ENCODE measurements around the gene ANKIB1.
"Not testable (repeated sequence)": the region's sequence is repeated elsewhere in the genome, so short reads cannot be mapped to it uniquely, and the experiment has no call there.

The ANKIB1 gene, protein sequence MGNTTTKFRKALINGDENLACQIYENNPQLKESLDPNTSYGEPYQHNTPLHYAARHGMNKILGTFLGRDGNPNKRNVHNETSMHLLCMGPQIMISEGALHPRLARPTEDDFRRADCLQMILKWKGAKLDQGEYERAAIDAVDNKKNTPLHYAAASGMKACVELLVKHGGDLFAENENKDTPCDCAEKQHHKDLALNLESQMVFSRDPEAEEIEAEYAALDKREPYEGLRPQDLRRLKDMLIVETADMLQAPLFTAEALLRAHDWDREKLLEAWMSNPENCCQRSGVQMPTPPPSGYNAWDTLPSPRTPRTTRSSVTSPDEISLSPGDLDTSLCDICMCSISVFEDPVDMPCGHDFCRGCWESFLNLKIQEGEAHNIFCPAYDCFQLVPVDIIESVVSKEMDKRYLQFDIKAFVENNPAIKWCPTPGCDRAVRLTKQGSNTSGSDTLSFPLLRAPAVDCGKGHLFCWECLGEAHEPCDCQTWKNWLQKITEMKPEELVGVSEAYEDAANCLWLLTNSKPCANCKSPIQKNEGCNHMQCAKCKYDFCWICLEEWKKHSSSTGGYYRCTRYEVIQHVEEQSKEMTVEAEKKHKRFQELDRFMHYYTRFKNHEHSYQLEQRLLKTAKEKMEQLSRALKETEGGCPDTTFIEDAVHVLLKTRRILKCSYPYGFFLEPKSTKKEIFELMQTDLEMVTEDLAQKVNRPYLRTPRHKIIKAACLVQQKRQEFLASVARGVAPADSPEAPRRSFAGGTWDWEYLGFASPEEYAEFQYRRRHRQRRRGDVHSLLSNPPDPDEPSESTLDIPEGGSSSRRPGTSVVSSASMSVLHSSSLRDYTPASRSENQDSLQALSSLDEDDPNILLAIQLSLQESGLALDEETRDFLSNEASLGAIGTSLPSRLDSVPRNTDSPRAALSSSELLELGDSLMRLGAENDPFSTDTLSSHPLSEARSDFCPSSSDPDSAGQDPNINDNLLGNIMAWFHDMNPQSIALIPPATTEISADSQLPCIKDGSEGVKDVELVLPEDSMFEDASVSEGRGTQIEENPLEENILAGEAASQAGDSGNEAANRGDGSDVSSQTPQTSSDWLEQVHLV

DNA sequence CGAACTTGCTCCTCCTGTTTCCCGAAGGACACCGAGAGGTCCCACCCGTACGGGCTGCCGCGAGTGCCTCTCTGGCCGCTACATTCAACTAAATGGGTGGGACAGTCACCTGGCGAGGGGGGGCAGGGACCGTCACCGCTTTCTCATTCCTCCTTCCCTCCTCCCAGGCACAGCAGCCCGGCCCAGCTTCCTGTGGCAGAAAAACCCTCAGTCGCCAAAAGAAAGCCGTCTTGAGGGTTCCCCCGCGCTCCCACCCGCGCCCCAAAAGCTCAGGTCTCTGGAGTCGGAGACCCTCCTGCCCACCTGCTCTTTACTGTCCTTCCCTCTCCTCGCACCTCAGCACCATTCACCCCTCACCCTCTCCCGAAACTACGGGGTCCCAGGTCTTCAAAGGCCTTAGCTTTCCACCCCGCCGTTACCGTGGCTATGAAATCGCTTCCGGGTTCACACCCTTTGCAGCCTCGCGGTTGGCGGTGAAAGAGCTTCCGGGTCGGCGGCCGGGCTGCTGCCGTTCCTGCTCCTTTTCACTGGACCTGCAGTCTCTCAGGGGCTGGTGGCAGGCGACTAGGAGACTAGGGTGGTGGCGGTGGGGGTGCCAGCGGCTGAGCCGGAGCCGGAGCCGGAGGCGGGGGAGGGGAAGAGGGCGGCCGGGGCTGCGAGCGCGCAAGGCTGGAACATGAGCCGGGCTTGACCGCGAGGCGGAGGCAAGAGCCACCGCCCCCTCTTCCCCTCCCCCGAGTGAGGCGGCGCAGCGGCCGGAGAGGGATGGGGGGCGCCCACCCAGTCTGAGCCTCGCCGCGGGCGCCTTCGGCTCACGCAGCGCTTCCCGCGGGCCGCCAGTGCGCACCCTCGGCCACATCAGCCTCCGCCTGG lies at the start of gene ANKIB1, which contains the start of gene KRIT1:
Gene ANKIB1, plus strand, starts transcription at position 488 of the 873 bp plus-strand sequence. CDS start 49,005 bp downstream, outside the sequence.
Gene KRIT1, minus strand, starts transcription at position 428 of the 873 bp plus-strand sequence. CDS start 3,779 bp downstream, outside the sequence.
- peak; percentile 51 to 54 for DNase-seq (ENCODE audit: low read depth in 2 of 2)

DNA sequence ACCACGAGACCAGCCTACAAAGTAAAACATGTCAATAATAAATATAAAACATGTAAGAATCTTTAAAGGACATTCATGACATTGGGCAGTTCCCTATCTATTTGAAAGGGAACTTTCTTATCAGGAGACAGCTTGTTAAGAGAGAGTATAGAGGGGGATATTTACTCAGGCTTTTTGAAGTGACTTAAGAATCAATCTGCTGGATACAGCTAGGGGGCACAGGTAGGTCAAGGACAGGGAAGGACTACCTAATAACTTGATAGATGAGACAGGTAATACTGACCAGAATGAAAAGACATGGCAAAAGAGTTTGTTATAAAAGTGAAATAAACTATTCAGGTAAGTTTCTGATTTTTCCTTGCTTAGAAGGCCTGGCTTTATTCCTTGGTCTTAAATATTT lies 45.0 kb upstream of the ANKIB1 start:
- DNase-seq (ENCODE audit: low read depth in 2 of 2), result no peak

DNA sequence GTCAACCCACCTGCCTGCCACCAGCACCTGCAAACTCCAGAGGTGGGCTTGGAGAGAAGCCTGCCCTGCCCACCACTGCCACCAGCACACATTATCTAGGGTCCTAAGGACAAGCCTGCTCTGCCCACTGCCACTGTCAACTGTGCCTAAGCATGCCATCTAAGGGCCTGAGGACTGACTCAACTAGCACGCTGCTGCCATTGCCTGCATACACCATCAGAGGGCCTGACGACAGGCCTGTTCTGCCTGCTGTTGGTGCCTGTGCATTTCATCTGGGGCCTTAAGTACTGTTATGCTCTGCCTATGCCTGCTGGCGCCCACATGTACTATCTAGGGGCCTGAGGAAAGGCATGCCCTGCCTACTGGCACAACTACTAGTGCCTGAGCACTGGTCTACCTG lies 39.8 kb upstream of the ANKIB1 start:
- no peak for DNase-seq (ENCODE audit: low read depth in 2 of 2)

DNA sequence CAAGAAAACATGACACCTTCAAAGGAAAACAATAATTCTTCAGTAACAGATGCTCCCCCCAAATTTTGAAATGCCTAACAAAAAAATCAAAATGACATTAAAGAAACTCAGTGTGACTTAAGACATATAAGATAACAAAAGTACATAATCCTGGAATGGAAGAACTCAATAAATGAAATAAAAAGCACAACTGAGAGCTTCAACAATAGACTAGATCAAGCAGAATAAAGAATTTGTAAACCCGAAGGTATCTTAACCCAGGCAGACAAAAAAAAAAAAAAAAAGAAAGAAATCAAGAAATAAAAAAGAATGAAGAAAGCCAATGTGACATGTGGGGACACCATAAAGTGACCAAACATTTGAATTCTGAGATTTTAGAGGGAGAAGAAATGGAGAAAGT lies 39.1 kb upstream of the ANKIB1 start:
- no peak for DNase-seq (ENCODE audit: low read depth in 2 of 2)

DNA sequence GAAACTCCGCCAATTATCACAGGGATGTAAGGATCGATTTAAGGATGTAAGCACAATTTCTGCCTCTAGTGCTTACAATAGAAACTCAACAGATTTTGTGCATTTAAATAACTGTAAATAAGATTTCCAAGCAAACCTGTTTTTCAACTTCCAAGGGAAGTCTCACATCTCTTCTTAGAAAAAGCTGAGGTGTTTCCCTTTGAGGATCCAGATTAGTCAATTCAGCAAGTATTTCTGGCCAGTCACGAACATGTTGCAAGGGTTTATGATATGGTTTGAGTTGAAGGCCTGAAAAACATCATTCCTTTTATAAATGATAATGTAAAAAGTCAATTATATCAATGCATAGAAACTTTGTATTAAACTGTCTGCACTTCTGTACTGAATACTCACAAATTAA lies 24.0 kb upstream of the ANKIB1 start:
- no peak for DNase-seq (ENCODE audit: low read depth in 2 of 2)

DNA sequence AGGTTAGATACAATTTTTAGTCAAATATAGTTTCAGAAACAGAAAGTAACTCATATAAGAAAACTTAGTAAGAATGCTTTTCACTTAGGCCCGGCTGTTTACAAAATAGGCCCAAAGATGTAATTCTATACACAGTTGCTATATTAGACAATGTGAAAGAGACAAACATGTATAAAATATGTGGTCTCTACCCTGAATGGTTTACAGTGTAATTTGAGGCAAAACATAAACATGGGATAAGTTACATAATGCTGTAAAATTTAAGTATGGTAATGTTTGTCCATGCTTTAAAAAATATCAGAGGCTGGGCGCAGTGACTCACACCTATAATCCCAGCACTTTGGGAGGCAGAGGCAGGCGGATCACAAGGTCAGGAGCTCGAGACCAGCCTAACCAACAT lies 18.8 kb upstream of the ANKIB1 start:
- DNase-seq (ENCODE audit: low read depth in 2 of 2), result no peak

DNA sequence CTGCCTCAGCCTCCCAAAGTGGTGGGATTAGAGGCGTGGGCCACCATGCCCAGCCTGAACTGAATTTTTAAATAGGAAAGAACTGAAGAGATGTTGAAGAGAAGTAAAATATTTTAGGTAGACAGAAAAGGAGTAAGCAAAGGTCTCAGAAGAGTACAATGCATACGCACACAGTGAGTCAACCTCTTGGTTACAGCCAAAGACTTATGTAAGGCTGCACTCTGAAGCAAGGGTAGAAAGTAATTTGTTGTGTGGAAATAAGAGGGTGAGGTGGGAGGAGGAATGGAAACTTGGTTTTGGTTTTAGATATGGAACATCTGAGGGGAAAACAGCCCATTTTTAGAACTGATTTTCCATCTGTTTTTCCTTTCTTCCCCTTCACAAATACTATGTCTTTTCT lies 17.7 kb upstream of the ANKIB1 start:
- no peak for DNase-seq (ENCODE audit: low read depth in 2 of 2)

DNA sequence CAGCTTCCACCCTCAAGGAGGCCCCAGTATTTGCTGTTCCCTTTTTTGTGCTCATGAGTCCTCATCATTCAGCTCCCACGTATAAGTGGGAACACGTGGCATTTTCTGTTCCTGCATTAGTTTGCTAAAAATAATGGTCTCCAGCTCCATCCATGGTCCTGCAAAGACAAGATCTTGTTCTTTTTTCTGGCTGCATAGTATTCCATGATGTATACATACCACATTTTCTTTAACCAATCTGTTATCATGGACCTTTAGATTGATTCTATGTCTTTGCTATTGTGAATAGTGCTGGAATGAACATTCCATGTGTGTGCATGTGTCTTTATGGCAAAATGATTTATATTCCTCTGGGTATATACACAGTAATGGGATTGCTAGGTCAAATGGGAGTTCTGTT lies 17.0 kb upstream of the ANKIB1 start:
- no peak for DNase-seq (ENCODE audit: low read depth in 2 of 2)

DNA sequence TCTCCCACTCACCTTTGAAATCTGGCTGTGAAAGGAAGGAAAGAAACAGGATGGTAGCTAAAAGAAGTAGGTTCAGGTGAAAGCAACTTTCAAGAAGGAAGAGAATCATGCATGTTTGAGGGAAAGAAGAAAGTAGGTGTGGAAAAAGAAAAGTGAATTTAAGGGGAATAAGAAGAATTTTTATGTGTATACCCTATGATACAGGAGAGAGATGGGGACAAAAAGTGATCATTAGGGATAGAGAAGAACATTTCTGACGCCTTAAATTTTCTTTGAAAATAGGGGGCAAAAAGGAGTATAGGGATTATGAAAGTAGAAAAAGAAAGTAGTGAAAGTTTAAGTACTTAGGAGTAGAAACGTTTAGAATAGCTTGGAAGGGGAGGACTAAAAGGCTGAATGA lies 15.2 kb upstream of the ANKIB1 start:
- no peak for DNase-seq (ENCODE audit: low read depth in 2 of 2)

DNA sequence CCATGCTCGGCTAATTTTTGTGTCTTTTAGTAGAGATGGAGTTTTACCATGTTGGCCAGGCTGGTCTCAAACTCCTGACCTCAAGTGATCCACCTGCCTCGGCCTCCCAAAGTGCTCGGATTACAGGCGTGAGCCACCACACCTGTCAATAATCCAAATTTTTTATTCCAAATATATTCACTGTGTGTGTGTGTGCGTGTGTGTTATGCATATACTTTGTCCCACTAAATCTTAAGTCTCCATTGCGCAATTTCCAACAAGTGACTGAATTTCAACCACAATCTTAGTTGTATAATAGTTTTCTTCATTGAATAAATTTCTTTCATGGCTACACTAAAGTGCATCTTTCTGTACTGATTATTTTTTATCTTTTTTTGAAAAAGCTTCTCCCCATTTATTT lies 2.8 kb upstream of the ANKIB1 start:
- DNase-seq (ENCODE audit: low read depth in 2 of 2), result no peak

DNA sequence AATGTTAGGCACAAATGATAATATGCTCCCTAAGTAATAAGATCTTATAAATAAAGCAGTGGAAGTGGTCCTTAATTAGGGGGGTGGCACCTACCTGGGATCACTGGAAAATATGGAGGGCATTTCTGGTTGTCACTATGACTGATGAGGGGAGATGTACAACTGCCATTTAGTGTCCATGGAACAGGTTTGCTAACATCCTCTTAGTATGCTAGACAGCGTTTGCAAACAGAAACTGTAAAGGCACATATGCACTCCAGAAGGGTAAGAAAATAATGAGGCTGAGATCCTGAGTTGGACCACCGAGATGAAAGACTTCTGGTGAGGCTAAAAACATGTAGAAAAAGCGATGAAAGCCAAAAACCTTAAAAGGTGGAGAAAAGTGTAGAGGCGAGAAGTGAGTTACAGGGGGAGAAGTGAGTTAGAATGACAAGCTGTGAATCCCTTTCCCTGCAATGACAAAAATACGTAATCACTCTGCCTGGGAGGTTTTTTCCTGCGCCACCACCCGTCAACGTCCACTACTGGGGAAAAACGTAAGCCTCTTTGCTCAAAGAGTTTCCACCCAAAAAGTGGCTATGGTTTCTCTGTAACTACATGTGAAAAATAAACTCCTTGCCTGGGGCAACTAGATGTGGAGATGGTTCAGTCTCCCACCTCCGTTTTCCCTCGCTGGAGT lies 827 bp upstream of the ANKIB1 start:
- no peak for DNase-seq (ENCODE audit: low read depth in 2 of 2)

DNA sequence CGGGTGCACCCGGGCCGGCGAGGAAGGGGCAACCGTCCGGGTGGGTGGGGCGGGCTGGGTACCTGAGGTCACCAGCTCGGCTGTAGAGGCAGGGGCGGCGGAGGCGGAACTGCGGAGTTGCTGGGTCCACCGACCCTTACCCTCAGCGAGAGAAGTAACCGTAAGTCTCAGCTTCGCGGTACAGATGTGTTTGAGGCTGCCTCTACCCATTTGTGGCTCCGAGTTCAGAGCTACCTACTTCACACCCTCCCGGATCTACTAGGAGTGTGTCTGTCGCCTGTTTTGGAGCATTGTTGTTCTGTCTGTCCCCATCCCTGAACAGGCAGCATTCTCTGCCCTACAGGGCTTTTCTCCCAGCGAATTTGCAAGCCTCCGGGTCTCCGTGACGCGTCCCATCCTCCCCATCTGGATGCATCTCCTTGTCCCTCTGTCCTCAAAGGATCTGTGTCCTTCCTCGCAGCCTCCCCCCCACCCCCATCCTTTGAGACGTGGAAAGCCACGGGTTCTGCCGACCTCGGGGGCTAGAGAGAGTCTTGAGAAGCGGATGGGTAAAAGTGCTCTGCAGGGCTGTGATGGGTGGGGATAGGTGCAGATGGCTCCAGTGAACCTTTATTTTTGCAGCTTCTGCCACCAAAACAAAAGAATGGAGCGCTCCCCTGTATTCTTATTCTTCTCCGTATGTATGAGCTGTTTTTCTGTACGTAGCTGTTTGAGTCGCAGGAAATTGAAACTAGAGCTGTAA lies 757 bp downstream of the ANKIB1 start:
- DNase-seq (ENCODE audit: low read depth in 2 of 2), result no peak

DNA sequence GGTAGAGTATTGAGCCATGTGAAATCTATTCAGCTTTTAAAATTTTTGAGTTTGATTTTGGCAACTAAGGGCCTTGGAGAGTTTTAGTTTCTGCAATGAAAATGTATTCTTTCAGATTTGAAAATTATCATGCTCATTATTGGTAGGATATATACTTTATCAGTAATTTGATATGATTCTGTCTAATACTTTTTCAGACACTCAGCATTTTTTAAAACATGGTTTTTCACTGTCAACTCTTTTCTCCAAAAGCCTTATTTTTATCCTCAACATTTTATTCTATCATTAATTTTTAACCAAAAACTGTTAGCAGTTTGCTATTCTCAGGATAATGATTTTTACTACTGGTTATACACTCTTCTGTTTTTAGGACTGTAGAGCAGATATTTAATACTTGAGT lies 4.8 kb downstream of the ANKIB1 start:
- no peak for DNase-seq (ENCODE audit: low read depth in 2 of 2)

DNA sequence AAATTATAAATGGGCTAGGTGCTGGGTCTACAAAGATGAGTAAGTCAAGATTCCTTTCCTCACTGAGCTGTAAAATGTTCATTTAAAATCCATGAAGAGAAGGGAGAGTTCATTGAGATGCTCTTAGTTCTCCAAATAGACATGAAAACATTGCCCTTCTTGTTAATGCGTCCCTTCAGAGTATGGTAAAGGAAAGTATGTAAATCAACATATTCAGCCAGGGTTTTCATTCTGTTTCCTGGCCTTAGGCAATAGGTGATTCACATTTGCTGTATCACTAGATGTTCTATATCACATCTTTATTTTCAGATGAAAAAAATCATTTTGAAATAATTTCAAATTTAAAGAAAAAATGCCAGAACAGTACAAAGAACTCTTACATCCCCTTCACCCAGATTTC lies 5.4 kb downstream of the ANKIB1 start:
- DNase-seq (ENCODE audit: low read depth in 2 of 2), result no peak

DNA sequence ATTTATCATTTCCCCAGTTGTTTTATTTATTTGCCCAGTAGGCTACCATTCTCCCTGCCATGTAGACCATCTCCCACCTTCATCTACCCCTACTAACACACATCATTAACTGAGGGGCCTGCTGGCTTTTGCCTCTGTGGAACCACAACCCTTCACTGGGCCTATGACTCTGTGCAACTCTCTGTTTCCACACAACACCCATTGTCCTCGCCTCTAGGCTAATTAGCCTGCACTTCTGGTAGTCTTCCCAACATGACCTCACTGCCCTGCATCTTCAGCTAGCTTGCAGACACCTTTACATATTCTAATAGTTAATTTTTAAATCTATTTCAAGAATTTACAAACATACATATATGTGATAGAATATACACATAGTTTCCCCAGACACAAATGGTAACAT lies 7.5 kb downstream of the ANKIB1 start:
- DNase-seq (ENCODE audit: low read depth in 2 of 2), result no peak

DNA sequence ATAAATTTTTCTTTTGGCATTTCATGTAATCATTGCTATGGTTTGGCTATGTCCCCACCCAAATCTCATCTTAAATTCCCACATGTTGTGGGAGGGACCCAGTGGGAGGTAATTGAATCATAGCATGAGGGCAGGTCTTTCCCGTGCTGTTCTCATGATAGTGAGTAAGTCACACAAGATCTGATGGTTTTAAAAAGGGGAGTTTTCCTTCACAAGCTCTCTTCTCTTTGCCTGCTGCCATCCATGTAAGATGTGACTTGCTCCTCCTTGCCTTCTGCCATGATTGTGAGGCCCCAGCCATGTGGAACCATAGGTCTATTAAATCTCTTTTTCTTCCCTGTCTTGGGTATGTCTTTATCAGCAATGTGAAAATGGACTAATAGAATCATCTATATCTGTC lies 9.0 kb downstream of the ANKIB1 start:
- not testable (repeated sequence) for DNase-seq (ENCODE audit: low read depth in 2 of 2)

DNA sequence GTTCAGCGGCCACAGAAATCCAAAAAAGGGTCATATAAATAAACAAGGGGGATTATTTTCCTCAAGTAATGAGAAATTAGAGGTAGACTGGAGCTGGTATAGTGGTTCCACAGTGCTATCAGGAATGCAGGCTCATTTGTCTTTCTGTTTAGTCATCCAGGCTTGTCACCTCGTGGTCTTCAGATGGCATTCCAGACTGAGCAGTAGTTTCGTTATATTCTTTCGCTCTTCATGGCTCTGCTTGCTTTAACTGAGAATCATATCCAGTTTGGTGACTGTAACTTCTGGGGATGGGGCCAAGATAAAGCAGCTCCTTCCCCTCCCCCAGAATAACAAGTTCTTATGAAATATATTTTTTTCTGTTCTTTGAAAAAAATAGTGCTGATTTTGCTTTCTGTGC lies 9.5 kb downstream of the ANKIB1 start:
- peak; percentile 71 to 73 for DNase-seq (ENCODE audit: low read depth in 2 of 2)

DNA sequence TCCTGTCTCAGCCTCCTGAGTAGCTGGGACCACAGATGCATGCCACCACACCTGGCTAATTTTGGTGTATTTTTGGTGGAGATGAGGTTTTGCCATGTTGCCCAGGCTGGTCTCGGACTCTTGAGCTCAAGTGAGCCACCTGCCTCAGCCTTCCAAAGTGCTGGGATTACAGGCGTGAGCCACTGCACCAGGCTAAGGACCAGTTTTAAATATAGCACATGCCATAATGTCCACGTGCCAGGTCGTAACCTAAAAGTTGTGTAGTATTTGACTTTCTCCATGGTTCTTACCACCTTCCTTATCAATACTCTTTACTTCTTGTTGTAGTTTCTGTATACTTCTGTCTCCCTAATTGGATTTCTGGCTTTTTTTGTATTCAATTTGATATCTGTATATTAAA lies 13.3 kb downstream of the ANKIB1 start:
- no peak for DNase-seq (ENCODE audit: low read depth in 2 of 2)

DNA sequence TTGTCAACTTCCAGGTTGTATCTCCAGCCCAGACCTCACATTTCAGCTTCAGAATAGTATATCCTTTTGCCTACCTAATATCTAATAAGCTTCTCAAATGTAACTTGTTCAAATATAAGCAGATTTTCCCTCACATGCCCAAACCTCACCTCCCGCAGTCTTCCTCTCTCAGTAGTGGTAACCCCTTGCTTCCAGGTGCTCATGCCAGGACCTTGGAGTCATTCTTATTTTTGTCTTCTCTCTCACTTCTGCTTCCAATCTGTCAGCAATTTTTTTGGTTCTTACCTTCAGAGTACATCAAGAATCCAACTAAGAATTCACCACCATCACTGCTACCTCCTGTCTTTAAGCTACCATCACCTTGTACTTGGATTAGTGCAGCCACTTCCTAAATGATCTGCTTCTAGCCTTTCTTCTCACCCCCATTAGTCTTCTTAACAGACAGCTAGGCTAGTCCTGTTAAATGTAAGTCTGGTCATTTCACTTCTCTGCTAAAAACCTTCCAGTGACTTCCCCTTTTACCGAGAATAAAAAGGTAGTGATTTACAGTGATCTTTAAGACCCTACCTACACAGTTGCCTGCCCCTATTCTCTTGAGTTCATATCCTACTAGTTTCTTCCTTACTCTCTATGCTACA lies 14.0 kb downstream of the ANKIB1 start:
- no peak for DNase-seq (ENCODE audit: low read depth in 2 of 2)

Measured in fibroblast of skin of left quadriceps (primary cell).